ENCODE measurements around the gene CRK. TPM values are rescaled to one million over a fixed set of nuclear protein-coding genes. Genes with fewer than 3 reads are reported as not detected.

CRK gene
- total RNA-seq, 4 donors from 2014 or later = 65.1 to 72.0 (median 70.0) TPM

DNA sequence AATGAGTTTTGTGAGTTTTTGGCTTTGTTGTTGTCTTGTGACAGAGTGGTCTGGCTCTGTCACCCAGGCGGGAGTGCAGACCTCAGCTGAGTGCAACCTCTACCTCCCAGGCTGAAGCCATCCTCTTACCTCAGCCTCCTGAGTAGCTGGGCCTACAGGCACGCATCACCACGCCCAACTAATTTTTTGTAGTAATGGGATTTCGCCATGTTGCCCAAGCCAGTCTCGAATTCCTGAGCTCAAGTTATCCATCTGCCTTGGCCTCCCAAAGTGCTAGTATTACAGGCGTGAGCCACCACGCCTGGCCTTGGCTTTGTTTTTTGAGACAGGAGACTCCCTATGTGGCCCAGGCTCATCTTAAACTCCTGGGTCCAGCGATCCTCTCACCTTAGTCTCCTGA is 15.1 kb downstream of the CRK start:
- Histone ChIP-seq H3K36me3 (peaks cover 0 to 32% (median 6%) of the 10 kb centered on the region in 3 donors), H3K27me3 (no peaks in the 10 kb centered on the region), H3K27ac (no peak overlapping the region), H3K9me3 (no peaks in the 10 kb centered on the region), H3K4me1 (peaks cover 0 to 33% (median 6%) of the 10 kb centered on the region in 4 donors), H3K4me3 (no peak overlapping the region)
- 94 to 95% methylated on average over 8 of the region's 8 CpGs for WGBS, 2 donors
- TF ChIP-seq POLR2A (IDR thresholded peaks at IDR 0.05) (no peak), CTCF (IDR thresholded peaks at IDR 0.05) (no peak), EP300 (IDR thresholded peaks at IDR 0.05) (no peak)
- no peak for DNase-seq (ENCODE audit: low spot score in 2 of 2)

- peak overlapping the region in 2 of 4 donors; percentile 41 to 63 for H3K27ac ChIP-seq
- no peak for TF ChIP-seq CTCF (IDR thresholded peaks at IDR 0.05)
- no peak for TF ChIP-seq POLR2A (IDR thresholded peaks at IDR 0.05)
- TF ChIP-seq EP300 (IDR thresholded peaks at IDR 0.05) = no peak
- peaks cover 0 to 44% (median 13%) of the 10 kb centered on the region in 3 donors for H3K36me3 ChIP-seq
- no peaks in the 10 kb centered on the region for H3K9me3 ChIP-seq
- 47 to 62% methylated on average over 11 of the region's 11 CpGs for WGBS, 2 donors
- H3K27me3 ChIP-seq = no peaks in the 10 kb centered on the region
- H3K4me1 ChIP-seq = peaks cover 0 to 39% (median 6%) of the 10 kb centered on the region in 4 donors
- no peak overlapping the region for H3K4me3 ChIP-seq
- DNase-seq (ENCODE audit: low spot score in 2 of 2) = no peak
These were observed 17.4 kb downstream of the CRK start for GRCh38 chr17:1438593-1439083.

DNA sequence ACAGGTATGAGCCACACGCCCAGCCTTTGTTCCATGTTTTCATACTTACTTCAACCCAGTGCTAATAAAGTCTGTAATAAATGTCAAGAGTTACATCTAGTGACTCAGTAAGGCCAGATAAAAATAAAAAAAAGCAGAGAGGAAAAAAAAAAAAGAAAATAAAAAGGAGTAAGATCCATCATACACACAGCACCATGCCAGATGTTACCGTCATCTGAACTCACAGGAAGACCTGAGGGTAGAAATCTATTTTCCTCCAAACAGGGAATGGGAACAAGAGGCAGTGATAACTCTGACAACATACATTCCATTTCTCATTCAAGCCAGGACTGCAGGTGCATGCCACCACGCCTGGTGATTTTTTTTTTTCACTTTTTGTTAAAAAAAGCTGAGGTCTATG is 20.7 kb downstream of the CRK start:
- H3K9me3 ChIP-seq = no peaks in the 10 kb centered on the region
- 86 to 88% methylated on average over 3 of the region's 3 CpGs for WGBS, 2 donors
- H3K27ac ChIP-seq = no peak overlapping the region
- DNase-seq (ENCODE audit: low spot score in 2 of 2) = no peak
- no peak overlapping the region for H3K4me3 ChIP-seq
- peaks cover 0 to 51% (median 13%) of the 10 kb centered on the region in 3 donors for H3K36me3 ChIP-seq
- no peaks in the 10 kb centered on the region for H3K27me3 ChIP-seq
- peaks cover 0 to 51% (median 9%) of the 10 kb centered on the region in 4 donors for H3K4me1 ChIP-seq
- no peak for TF ChIP-seq EP300 (IDR thresholded peaks at IDR 0.05)
- TF ChIP-seq POLR2A (IDR thresholded peaks at IDR 0.05) = no peak
- no peak for TF ChIP-seq CTCF (IDR thresholded peaks at IDR 0.05)

- Histone ChIP-seq H3K27me3 (no peaks in the 10 kb centered on the region), H3K9me3 (no peaks in the 10 kb centered on the region), H3K27ac (no peak overlapping the region), H3K4me3 (no peak overlapping the region), H3K4me1 (peaks cover 0 to 54% (median 9%) of the 10 kb centered on the region in 4 donors), H3K36me3 (peaks cover 0 to 56% (median 13%) of the 10 kb centered on the region in 3 donors)
- 93 to 94% methylated on average over 3 of the region's 3 CpGs for WGBS, 2 donors
- TF ChIP-seq POLR2A (IDR thresholded peaks at IDR 0.05) (no peak), CTCF (IDR thresholded peaks at IDR 0.05) (no peak), EP300 (IDR thresholded peaks at IDR 0.05) (no peak)
- no peak for DNase-seq (ENCODE audit: low spot score in 2 of 2)
These were observed 21.9 kb downstream of the CRK start for GRCh38 chr17:1434150-1434549.

GRCh38 chr17:1431631-1432104 is 24.4 kb downstream of the CRK start:
- H3K4me3 ChIP-seq = no peak overlapping the region
- H3K9me3 ChIP-seq = no peaks in the 10 kb centered on the region
- no peak for TF ChIP-seq CTCF (IDR thresholded peaks at IDR 0.05)
- 81 to 88% methylated on average over 2 of the region's 2 CpGs for WGBS, 2 donors
- H3K27me3 ChIP-seq = no peaks in the 10 kb centered on the region
- H3K36me3 ChIP-seq = peaks cover 0 to 62% (median 13%) of the 10 kb centered on the region in 3 donors
- no peak overlapping the region for H3K27ac ChIP-seq
- H3K4me1 ChIP-seq = peaks cover 0 to 30% (median 3%) of the 10 kb centered on the region in 4 donors
- no peak for DNase-seq (ENCODE audit: low spot score in 2 of 2)

All from tibial nerve (tissue), 4 donors.